NOMO-1 (cell line): ENCODE measurements around the gene SLC22A1.

Source experiments
- DNase-seq, 2 experiments: peaks; one replicate each; lab custom pipeline; 2025; ENCODE audit not compliant: unreplicated experiment in 2 of 2; lab: John Stamatoyannopoulos, UW

SLC22A1 gene

DNA sequence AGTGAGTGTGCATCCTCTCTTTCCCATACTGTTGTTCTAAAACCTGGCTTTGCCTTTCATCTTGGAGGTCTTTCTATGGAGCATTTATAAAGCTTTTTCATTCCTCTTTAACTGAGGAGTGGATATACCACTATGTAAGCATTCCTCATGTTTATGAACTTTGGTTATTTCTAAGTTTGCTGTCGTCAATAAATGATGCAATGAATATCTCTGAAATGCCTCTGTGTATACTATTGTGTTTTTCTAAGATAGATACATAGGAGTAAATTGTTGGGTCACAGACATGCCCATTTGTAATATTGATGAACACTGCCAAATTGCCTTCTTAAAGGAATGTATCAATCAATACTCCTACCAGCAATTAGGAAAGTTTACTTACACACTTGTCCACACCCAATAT is 83.1 kb downstream of the SLC22A1 start:
- no peak for DNase-seq

- DNase-seq: no peak
Measured at GRCh38 chr6:160207618-160208017, 86.0 kb downstream of the SLC22A1 start.
